GM19238 (cell line): ENCODE measurements around the gene EPS8L1.
A peak's percentile ranks its signal among the peaks of the same experiment; 100 is the strongest.
"Not testable (repeated sequence)": the region's sequence is repeated elsewhere in the genome, so short reads cannot be mapped to it uniquely, and the experiment has no call there.

ENCODE experiments used
- DNase-seq: peaks from one replicate; pipeline ENCODE4 v3.0.0; 2011; ENCODE audit warnings: low spot score; ENCODE audit not compliant: insufficient read length

The EPS8L1 gene

GRCh38 chr19:55050749-55051532 is 24.7 kb upstream of the EPS8L1 start:
- DNase-seq, result no peak

- no peak for DNase-seq
Observed at GRCh38 chr19:55053735-55054134, 21.9 kb upstream of the EPS8L1 start.

- DNase-seq, result no peak
Observed at GRCh38 chr19:55056827-55057226, 18.8 kb upstream of the EPS8L1 start.

- no peak for DNase-seq
Observed at GRCh38 chr19:55058781-55059610, 16.7 kb upstream of the EPS8L1 start.

GRCh38 chr19:55060287-55060686 is 15.4 kb upstream of the EPS8L1 start:
- not testable (repeated sequence) for DNase-seq

GRCh38 chr19:55062735-55063491 is 12.8 kb upstream of the EPS8L1 start, which contains the start of gene RDH13:
RDH13 (minus strand) TSS chr19:55063148; CDS start chr19:55063032, 116 bp downstream.
- peak; percentile 97 for DNase-seq

GRCh38 chr19:55063492-55063843 is 12.2 kb upstream of the EPS8L1 start:
- no peak for DNase-seq

- DNase-seq, result not testable (repeated sequence)
Observed at GRCh38 chr19:55065516-55065915, 10.2 kb upstream of the EPS8L1 start.

GRCh38 chr19:55066107-55066709 is 9.5 kb upstream of the EPS8L1 start:
- no peak for DNase-seq

GRCh38 chr19:55067869-55068268 is 7.8 kb upstream of the EPS8L1 start:
- no peak for DNase-seq

- no peak for DNase-seq
Observed at GRCh38 chr19:55068950-55069864, 6.5 kb upstream of the EPS8L1 start.

GRCh38 chr19:55069865-55070197 is 5.8 kb upstream of the EPS8L1 start:
- DNase-seq, result no peak

- no peak for DNase-seq
Observed at GRCh38 chr19:55070466-55071128, 5.1 kb upstream of the EPS8L1 start.

- no peak for DNase-seq
Observed at GRCh38 chr19:55071129-55071502, 4.6 kb upstream of the EPS8L1 start.

- no peak for DNase-seq
Observed at GRCh38 chr19:55071913-55072312, 3.8 kb upstream of the EPS8L1 start.

GRCh38 chr19:55076321-55076720 is 652 bp downstream of the EPS8L1 start:
- no peak for DNase-seq

- DNase-seq, result no peak
Observed at GRCh38 chr19:55077106-55077505, 1.4 kb downstream of the EPS8L1 start.

GRCh38 chr19:55078996-55079395 is 3.3 kb downstream of the EPS8L1 start:
- no peak for DNase-seq

- no peak for DNase-seq
Observed at GRCh38 chr19:55079400-55080038, 3.9 kb downstream of the EPS8L1 start.
